ENCODE measurements around the gene AOC1.

GRCh38 chr7:150806454-150806853, 45.9 kb upstream of the AOC1 start:
- TF ChIP-seq SIN3A (IDR thresholded peaks at IDR 0.05; ENCODE audit: borderline replicate concordance, insufficient read depth, low read length) (no peak), POLR2AphosphoS5 (IDR thresholded peaks at IDR 0.05; ENCODE audit: low read depth, low read length) (no peak), TAF1 (IDR thresholded peaks at IDR 0.05; ENCODE audit: borderline replicate concordance, insufficient read depth, low read length) (no peak)
